HAP-1 (cell line): Measurements from ENCODE around the gene CENPX.

Source experiments
- DNase-seq, 2 experiments: peaks; one replicate each; pipeline ENCODE4 v3.0.0-alpha.2; 2016 to 2020; ENCODE audit warnings: low spot score in 2 of 2
- H3K27me3 ChIP-seq: fragments of 250-450 bp; sonication (Bioruptor Pico); 2 replicates; pipeline ENCODE4 v1.5.1; 2020; ENCODE audit warnings: low read depth, mild to moderate bottlenecking, moderate library complexity
- H3K36me3 ChIP-seq: fragments of 250-450 bp; sonication (Bioruptor Pico); replicated peaks from 2 replicates; pipeline ENCODE4 v1.5.1; 2020; ENCODE audit warnings: mild to moderate bottlenecking
- H3K4me1 ChIP-seq: fragments of 250-450 bp; sonication (Bioruptor Pico); 2 replicates; pipeline ENCODE4 v1.5.1; 2020; ENCODE audit warnings: mild to moderate bottlenecking
- H3K4me3 ChIP-seq: fragments of 250-450 bp; sonication (Bioruptor Pico); 2 replicates; pipeline ENCODE4 v1.5.1; 2020; ENCODE audit warnings: mild to moderate bottlenecking, moderate library complexity
- H3K9me3 ChIP-seq: fragments of 250-450 bp; sonication (Bioruptor Pico); 2 replicates; pipeline ENCODE4 v1.5.1; 2020; ENCODE audit warnings: mild to moderate bottlenecking, moderate library complexity
- in situ Hi-C: fragments of 300-500 bp; cut with MboI; formaldehyde crosslinking; loops from 3 replicates; pipeline ENCODE4 v1.14.3; 2020; ENCODE audit warnings: low sequenced_read_pairs, inconsistent platforms, mixed read lengths

Gene CENPX

GRCh38 chr17:82029990-82030469, 7.4 kb upstream of the CENPX start:
- in situ Hi-C loops = loop anchor here (5.0 kb wide), 1 partner anchor 127 kb away; no protein-coding TSS in a partner anchor

DNA sequence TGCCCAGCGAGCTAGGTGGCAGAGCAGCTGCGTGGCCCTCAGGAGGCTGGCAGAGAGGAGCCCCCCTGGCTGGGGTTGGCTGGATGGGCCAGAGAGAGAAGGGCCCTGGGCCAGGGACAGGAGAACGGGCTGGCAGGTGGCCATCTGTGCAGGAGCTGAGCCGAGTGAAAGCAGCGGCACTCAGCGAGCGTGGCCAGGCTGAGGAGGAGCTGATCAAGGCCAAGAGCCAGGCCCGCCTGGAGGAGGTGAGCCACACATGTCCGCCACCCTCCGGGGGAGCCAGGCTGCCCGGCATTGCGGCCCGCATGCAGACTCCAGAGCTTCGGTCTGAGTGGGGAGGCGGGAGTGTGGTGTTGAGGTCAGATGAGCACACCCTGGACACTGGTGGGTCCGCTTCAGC, 6.7 kb upstream of the CENPX start:
- H3K4me1 ChIP-seq = peaks cover 6% of the 10 kb centered on the region; the same call in 1 of the 2 replicates
- H3K9me3 ChIP-seq = no peaks in the 10 kb centered on the region
- H3K27me3 ChIP-seq = no peaks in the 10 kb centered on the region
- H3K36me3 ChIP-seq = peaks cover 37% of the 10 kb centered on the region
- H3K4me3 ChIP-seq = no peak overlapping the region
- in situ Hi-C loops = no loop called here
- no peak for DNase-seq

More at GRCh38 chr17:82029990-82030469, 7.4 kb upstream of the CENPX start:
- H3K9me3 ChIP-seq = no peaks in the 10 kb centered on the region
- no peaks in the 10 kb centered on the region for H3K27me3 ChIP-seq
- H3K4me3 ChIP-seq = peak overlapping the region; percentile 52; the same call in 1 of the 2 replicates
- peaks cover 33% of the 10 kb centered on the region for H3K36me3 ChIP-seq
- DNase-seq = no peak
- H3K4me1 ChIP-seq = peaks cover 6% of the 10 kb centered on the region; the same call in 1 of the 2 replicates

GRCh38 chr17:82028966-82029365, 6.3 kb upstream of the CENPX start:
- no peaks in the 10 kb centered on the region for H3K9me3 ChIP-seq
- no peak for DNase-seq
- H3K4me1 ChIP-seq = peaks cover 6% of the 10 kb centered on the region; the same call in 1 of the 2 replicates
- H3K4me3 ChIP-seq = no peak overlapping the region
- H3K36me3 ChIP-seq = peaks cover 38% of the 10 kb centered on the region
- no peaks in the 10 kb centered on the region for H3K27me3 ChIP-seq
- in situ Hi-C loops = no loop called here

GRCh38 chr17:82028246-82028645, 5.6 kb upstream of the CENPX start:
- H3K4me1 ChIP-seq = peaks cover 6% of the 10 kb centered on the region; the same call in 1 of the 2 replicates
- in situ Hi-C loops = no loop called here
- peaks cover 36% of the 10 kb centered on the region for H3K36me3 ChIP-seq
- DNase-seq = no peak
- no peak overlapping the region for H3K4me3 ChIP-seq
- no peaks in the 10 kb centered on the region for H3K27me3 ChIP-seq
- H3K9me3 ChIP-seq = no peaks in the 10 kb centered on the region

DNA sequence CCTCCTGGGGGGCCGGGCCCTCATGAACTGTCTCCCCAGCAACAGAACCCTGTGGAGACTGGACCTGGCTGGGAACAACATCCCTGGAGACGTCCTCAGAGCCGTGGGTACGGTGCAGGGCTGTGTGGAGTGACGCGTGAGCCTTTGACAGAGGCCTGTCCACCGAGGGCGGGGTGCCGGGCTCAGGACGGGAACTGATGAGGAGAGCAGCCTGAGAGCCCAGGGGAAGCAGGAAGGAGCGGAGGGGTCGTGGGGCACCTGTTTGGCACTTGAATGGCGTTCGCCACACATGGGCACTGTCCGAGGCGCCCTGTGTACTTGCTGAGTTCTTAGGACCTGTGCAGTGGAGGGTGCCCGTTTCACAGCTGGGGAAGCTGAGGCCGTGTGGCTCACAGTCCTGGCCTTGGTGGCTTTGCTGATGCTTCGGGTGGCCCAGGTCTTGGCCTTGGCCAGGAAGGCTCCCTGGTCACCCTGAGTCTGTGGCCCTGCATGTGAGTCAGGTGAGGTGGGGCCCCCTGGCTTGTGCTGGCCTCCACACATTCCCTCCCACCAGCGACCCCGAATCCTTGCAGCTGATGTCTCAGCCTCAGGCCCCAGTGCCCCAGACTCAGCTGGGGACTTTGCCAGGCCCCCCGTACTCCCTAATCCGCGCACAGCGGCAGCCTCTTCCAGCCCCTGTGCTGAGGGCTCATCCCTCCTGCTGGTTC, 2.9 kb upstream of the CENPX start:
- Histone ChIP-seq H3K36me3 (peaks cover 32% of the 10 kb centered on the region), H3K27me3 (no peaks in the 10 kb centered on the region), H3K9me3 (no peaks in the 10 kb centered on the region), H3K4me3 (no peak overlapping the region), H3K4me1 (peaks cover 11% of the 10 kb centered on the region)
- DNase-seq = no peak
- in situ Hi-C loops = no loop called here

DNA sequence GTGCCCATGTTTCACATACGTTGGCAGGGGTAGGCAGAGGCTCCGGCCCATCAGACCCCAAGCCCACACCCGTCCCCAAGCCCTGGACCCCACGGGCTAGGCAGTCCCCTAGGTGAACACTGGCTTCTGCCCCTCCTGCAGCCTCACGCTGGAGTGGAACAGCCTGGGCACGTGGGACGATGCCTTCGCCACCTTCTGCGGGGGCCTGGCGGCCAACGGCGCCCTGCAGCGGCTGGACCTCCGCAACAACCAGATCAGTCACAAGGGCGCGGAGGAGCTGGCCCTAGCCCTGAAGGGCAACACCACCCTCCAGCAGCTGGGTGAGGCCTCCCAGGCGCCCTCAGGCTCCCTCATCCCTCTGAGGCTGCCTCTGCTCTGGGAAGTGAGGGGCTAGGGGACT, 2.2 kb upstream of the CENPX start:
- Histone ChIP-seq H3K4me3 (no peak overlapping the region), H3K27me3 (no peaks in the 10 kb centered on the region), H3K4me1 (peaks cover 11% of the 10 kb centered on the region), H3K36me3 (peaks cover 28% of the 10 kb centered on the region), H3K9me3 (no peaks in the 10 kb centered on the region)
- in situ Hi-C loops = loop anchor here (5.0 kb wide), 1 partner anchor 98 kb away; the partner anchor contains the start of gene MAFG
- DNase-seq = no peak

DNA sequence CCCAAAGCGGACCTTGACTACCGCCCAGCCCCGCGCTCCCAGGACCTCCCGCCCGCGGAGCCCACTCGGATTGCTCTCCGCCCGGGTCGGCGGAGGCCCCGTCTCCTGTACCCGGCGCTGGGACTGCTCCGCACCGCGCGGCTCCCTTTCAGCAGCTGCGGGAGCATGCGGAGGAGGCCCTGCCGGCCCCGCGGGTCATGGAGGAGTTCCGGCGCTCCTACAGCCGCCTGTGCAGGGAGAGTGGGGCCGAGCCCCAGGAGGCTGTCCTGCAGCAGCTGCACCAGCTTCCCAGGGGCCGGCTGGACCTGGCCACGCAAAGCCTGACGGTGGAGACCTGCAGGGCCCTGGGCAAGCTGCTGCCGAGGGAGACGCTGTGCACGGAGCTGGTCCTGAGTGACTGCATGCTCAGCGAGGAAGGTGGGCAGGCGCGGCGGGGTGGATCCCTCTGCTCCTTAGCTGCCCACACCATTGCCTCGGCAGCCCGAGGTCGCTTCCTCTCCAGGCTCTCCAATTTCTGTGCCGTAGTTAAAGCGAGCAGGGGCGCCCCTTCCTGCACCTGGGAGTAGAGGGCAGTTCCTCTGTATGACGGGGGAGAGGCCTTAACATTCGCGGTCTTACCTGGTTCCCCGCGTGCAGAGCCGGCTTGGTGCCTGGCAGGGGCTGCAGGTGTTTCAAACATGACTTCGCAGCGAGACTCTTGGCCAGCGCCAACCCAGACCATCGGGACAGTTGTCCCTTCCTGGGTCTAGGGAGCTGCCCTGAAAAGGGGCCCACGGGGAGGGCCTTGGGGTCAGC, 966 bp upstream of the CENPX start:
- peak in 1 of 2 experiments; percentile 45 for DNase-seq
- Histone ChIP-seq H3K4me3 (peak overlapping the region; percentile 70), H3K9me3 (no peaks in the 10 kb centered on the region), H3K4me1 (peaks cover 11% of the 10 kb centered on the region), H3K36me3 (peaks cover 18% of the 10 kb centered on the region), H3K27me3 (no peaks in the 10 kb centered on the region)
- in situ Hi-C loops = loop anchor here (5.0 kb wide), 1 partner anchor 96 kb away; the partner anchor contains the start of gene MAFG

- Histone ChIP-seq H3K9me3 (no peaks in the 10 kb centered on the region), H3K4me1 (peaks cover 11% of the 10 kb centered on the region), H3K27me3 (no peaks in the 10 kb centered on the region), H3K4me3 (peak within 1 kb of the TSS; percentile 99), H3K36me3 (peaks cover 22% of the 10 kb centered on the region)
- DNase-seq = peak; percentile 99 to 100
- in situ Hi-C loops = loop anchor here (5.0 kb wide), 1 partner anchor 96 kb away; the partner anchor contains the start of gene MAFG
These were observed 336 bp upstream of the CENPX start, which contains the start of gene LRRC45 for GRCh38 chr17:82022981-82023446. Gene LRRC45, plus strand, starts transcription at chr17:82023305. Its CDS starts 339 bp downstream, at chr17:82023644.

GRCh38 chr17:82021900-82022309, 773 bp downstream of the CENPX start:
- Histone ChIP-seq H3K4me1 (peaks cover 11% of the 10 kb centered on the region), H3K27me3 (no peaks in the 10 kb centered on the region), H3K36me3 (peaks cover 17% of the 10 kb centered on the region), H3K4me3 (peak overlapping the region; percentile 99), H3K9me3 (no peaks in the 10 kb centered on the region)
- no peak for DNase-seq
- in situ Hi-C loops = loop anchor here (5.0 kb wide), 1 partner anchor 95 kb away; the partner anchor contains the start of gene MAFG

- in situ Hi-C loops = loop anchor here (5.0 kb wide), 1 partner anchor 94 kb away; the partner anchor contains the start of gene MAFG
- Histone ChIP-seq H3K4me3 (peak overlapping the region; percentile 99), H3K27me3 (no peaks in the 10 kb centered on the region), H3K36me3 (peaks cover 17% of the 10 kb centered on the region), H3K9me3 (no peaks in the 10 kb centered on the region), H3K4me1 (peaks cover 11% of the 10 kb centered on the region)
- peak in 1 of 2 experiments; percentile 72 for DNase-seq
These were observed 1.4 kb downstream of the CENPX start for GRCh38 chr17:82021107-82021899.

- no peak overlapping the region; the same call in 1 of the 2 replicates for H3K4me3 ChIP-seq
- in situ Hi-C loops = loop anchor here (5.0 kb wide), 1 partner anchor 93 kb away; the partner anchor contains the start of gene MAFG
These were observed 2.0 kb downstream of the CENPX start for GRCh38 chr17:82020572-82021106.

GRCh38 chr17:82019690-82020571, 2.7 kb downstream of the CENPX start:
- peak; percentile 23 to 89 for DNase-seq
- H3K4me1 ChIP-seq = peaks cover 11% of the 10 kb centered on the region
- in situ Hi-C loops = loop anchor here (5.0 kb wide), 1 partner anchor 93 kb away; the partner anchor contains the start of gene MAFG
- no peaks in the 10 kb centered on the region for H3K9me3 ChIP-seq
- no peaks in the 10 kb centered on the region for H3K27me3 ChIP-seq
- H3K4me3 ChIP-seq = no peak overlapping the region
- peaks cover 16% of the 10 kb centered on the region for H3K36me3 ChIP-seq

More at GRCh38 chr17:82020572-82021106, 2.0 kb downstream of the CENPX start:
- Histone ChIP-seq H3K36me3 (peaks cover 17% of the 10 kb centered on the region), H3K27me3 (no peaks in the 10 kb centered on the region), H3K9me3 (no peaks in the 10 kb centered on the region), H3K4me1 (peaks cover 11% of the 10 kb centered on the region)
- DNase-seq = no peak
